GM12872 (cell line): ENCODE data around the gene ASIC4.

Experiments
- TF ChIP-seq, protein P1 (sequence below): IDR thresholded peaks from 3 replicates; pipeline ENCODE4 v1.5.1; 2011; ENCODE audit warnings: low read depth, mild to moderate bottlenecking, low read length, moderate library complexity; ENCODE audit not compliant: insufficient read depth

Gene ASIC4

DNA sequence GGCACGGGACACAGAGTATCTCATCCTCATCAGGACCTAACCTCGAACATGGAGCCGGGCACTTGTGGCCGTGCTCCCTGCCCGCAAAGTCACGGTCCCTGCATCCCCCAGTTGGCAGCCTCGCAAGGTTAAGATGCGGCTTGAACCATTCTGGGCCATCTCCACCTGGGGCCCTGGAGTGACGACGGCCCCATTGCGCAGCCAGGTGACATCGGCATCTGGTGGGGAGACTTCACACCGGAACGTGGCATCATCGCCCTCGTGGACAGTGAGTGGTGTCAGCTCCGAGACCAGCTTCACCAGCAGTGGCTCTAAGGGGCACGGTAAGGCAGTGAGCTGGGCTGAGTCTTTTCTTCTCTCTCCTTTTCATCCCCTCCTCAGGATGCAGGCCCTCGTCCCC lies 42.1 kb downstream of the ASIC4 start:
- TF ChIP-seq, protein P1, sequence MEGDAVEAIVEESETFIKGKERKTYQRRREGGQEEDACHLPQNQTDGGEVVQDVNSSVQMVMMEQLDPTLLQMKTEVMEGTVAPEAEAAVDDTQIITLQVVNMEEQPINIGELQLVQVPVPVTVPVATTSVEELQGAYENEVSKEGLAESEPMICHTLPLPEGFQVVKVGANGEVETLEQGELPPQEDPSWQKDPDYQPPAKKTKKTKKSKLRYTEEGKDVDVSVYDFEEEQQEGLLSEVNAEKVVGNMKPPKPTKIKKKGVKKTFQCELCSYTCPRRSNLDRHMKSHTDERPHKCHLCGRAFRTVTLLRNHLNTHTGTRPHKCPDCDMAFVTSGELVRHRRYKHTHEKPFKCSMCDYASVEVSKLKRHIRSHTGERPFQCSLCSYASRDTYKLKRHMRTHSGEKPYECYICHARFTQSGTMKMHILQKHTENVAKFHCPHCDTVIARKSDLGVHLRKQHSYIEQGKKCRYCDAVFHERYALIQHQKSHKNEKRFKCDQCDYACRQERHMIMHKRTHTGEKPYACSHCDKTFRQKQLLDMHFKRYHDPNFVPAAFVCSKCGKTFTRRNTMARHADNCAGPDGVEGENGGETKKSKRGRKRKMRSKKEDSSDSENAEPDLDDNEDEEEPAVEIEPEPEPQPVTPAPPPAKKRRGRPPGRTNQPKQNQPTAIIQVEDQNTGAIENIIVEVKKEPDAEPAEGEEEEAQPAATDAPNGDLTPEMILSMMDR = no peak

DNA sequence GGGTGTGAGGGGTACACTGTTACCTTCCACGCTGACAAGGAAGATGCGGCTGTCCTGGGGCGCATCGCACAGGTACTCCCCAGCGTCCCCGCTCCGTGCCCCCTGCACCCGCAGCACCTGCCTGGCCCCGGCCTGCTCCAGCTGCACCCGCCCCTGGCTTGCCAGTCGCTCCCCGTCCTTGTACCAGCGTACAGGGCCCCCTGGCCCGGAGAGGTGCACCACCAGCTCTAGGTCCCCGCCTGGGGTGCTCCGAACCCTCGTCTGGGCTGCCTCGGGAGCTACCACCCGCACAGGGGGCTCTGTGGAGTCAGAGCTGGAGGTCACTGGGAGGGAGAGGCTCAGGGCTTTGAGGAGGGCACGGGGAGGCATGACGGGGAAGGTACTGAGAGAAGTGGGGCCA lies 43.0 kb downstream of the ASIC4 start:
- TF ChIP-seq, protein P1 = no peak

DNA sequence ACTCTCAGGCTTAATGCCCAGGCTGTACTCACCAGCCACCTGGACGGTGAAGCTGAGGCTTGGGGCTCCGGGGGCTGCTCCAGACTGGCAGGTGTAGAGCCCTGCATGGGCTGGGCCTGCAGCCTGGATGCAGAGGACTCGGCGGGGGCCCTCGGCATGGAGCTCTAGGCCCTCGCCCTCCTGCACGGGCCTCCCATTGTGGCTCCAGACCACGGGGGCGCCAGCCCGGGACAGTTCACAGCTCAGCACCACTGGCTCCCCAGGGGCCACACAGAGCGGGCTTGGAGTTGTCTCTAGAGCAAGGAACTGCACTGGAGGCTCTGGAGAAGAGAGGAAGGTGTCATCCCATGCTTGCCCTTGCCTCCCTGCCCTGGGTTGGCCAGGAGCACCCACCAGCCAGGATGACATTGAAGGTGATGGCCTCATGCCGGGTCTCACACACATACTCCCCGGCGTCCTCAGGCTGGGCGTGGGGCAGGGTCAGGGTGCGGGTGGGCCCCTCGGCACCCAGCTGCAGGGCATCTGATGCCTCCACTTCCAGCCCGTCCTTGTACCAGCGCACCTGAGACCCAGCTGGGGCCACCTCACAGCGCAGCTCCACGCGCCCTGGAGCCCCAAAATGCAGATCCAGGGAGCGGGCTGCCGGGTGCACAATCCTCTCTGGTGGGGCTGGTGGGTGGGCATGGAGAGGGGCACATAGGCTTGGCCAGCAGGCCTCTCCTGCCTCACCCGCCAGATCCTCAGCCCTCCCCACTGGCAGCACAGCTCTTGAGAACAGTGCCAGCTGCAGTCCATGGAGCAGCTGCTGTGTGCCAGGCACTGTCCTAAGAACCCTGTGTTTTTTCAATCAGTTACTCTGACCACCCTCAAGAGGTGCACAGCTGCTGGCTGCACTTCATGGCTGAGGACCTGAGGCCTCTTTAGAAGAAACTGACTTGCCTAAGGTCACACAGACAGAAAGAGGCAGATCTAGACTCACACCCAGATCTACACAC lies 43.8 kb downstream of the ASIC4 start:
- TF ChIP-seq, protein P1 = no peak

DNA sequence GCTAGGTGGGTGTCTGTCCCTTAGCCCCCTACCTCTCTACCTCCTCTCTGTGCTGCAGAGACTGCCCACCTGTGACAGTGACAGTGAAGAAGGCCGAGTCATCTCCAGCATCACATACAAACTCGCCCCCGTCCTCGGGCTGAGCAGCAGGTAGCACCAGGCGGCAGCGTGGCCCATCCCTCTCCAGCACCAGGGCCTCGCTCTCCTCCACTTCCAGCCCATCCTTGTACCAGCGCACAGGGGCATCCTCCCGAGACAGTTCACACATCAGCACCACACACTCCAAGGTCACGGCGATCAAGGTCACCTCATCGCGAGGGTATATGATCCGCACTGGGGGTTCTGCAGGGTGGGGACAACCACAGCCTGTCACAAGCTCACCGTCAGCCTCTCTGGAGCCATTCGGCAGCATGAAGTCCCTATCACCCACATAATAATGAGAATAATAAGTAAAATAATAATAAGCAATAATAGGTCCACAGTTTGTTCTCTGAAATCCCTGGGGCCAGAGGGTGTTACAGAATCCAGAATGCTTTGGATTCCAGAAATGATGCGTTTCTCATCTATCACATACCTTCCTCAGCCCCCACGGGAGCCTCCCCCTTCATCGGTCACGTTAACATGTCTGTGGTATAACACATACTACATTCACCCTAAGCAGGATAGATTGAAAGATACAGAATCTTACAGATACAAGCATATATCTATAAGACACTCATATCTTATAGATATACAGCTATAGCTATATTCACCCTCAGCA lies 45.1 kb downstream of the ASIC4 start:
- TF ChIP-seq, protein P1 = no peak

DNA sequence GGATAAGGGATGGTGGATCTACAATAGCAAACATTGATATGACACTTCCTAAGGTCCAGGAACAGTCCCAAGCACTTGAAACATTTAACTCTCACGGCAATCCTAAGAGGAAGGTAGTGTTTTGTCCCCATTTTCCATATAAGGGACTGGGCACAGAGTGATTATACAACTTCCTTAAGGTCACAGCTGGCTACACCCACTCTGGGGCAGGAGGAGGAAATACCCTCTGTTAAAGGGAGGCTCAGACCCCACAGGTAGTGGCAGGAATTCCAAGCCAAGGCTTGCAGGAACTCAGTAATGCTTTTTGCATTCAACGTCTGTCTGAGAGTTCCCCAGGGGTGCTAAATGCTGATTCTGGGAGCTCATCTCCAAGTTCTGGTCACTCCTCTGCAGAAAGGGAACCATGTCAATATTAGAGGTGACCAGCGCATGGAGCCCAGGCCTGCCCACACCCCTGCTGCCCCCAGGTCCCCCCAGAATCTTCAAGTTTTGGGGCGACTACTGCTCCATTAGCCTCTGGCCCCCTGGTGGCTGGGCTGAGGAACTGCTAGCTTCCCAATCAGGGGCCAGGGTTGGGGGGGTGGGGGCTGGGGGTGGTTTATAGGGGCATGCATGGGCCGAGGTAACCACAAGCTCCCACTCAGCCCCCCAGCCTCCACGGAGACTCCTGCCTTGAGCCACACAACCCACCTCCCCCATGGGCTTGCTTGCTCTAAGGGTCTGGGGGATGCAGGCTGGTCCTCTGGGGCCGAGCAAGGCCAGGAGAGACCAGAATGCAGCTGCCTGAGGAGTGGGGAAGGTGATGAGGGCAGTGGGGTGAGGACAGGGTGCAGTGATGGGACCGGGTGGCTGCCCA lies 46.0 kb downstream of the ASIC4 start:
- TF ChIP-seq, protein P1 = peak; percentile 75

DNA sequence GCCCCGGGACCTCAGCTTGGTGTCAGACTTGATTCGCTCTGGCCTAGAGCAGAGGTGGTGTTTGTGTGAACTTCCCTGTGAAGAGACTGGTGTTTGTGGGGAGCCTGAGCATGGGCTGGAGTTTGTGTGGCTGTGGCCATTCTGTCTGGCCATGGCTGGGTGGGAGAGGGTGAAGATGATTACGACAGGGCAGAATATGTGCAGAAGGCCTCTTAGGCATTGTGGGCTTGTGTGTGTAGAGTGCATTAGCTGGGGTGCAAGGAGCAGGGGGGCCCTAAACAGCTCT lies 46.6 kb downstream of the ASIC4 start:
- TF ChIP-seq, protein P1 = no peak
